Superior temporal gyrus (tissue), 1 donor: ENCODE measurements around the gene ETHE1.

ENCODE experiments used
- DNase-seq: peaks from one replicate; pipeline ENCODE4 v3.0.0-alpha.2; 2016; ENCODE audit errors: extremely low spot score

Gene ETHE1

DNA sequence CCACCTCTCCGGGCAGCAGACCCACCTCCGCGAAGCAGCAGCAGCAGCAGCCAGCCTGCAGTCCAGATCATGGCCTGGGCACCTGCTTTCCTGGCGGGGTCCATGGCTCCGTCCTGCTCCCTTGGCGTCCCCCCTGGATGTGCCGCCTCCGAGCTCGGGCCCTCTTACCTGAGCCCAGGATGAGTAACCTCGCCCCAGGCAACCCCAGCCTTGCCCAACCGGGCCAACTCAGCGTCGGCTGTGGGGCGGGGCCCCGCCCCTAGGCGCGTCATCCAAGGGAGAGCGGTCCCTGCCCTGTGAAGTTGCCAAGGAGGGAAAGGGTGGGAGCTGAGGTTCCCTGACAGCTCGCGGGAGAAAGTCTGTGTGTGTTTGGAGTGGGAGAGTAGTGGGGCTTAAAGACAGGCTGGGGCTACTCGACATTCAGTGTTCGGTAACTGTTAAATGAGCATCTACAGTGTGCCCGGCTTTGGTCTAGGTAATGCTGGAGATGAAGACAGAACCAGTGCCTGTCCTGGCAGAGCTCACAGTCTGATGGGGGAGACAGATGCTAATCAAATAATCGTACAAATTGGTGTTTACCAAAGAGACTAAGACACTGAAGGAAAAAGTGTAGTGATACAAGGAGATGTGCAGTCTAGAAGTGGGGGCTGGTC lies 61.4 kb downstream of the ETHE1 start, which contains the start of gene LYPD3:
Gene LYPD3 (minus strand): TSS at position 141 of the 653 bp plus-strand sequence. CDS start 37 bp downstream, at position 104.
- DNase-seq: no peak

- DNase-seq: no peak
Observed at GRCh38 chr19:43464134-43464775, 62.7 kb downstream of the ETHE1 start.

GRCh38 chr19:43463381-43464133 lies 63.4 kb downstream of the ETHE1 start:
- DNase-seq: peak; percentile 84

DNA sequence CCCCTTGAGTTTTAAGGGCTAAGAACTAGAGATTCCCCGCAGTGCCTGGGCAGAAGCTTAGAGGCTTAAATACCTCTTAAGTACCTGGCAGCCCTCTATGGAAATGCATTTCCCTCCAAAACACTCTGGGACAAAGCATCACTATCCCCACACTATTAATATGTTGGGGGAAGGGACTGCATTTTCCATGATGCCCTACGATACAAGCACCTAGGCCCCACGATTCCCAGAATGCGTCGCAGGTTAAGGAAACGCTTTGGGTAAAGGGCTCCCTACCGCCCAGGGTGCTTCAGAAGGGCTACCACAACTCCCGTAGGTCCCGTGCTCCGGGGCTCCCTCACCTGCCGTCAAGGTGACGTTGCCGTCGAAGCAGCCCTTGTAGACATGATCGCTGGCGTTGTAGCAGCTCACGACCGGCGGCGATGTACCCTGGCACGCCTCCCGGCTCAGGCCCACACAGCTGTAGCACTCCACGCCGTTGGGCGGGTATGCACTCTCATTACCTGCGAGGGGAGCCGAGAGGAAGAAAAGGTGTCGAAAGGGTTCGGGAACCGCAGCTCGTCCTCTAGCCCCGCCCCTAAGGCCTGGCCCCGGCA lies 64.1 kb downstream of the ETHE1 start:
- no peak for DNase-seq

DNA sequence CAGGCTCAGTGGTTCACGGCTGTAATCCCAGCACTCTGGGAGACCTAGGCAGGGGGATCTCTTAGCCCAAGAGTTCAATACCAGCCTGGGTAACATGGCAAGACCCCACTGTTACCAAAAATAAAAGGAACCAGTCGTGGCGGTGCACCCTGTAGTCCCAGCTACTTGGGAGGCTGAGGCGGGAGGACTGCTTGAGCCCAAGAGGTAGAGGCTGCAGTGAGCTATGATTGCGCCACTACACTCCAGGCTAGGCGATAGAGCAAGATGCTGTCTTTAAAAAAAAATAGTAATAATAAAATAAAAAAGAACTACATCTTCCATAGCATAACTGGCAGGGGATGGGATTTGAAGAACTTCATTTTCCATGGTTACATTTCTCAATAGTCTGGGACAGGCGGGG lies 64.6 kb downstream of the ETHE1 start:
- DNase-seq: no peak

DNA sequence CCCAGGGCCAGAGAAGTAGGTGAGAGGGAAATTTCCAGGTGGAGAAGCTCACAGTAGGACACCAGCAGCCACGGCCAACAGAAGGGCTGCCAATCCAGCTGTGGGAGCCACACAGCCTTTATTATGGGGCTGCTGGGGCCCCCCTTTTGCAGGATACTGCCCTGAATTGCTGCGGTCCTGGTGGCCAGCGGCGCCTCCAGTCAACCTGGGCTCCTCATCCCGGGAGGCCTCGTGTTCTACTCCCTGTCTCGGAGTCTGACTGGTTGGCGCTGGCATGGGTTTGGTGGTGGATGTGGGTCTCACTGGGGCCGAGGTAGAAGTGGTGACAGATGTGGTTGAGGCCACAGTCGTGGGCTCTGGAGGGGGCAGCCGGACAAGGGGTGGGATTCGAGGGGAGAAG lies 65.7 kb downstream of the ETHE1 start:
- DNase-seq: no peak

DNA sequence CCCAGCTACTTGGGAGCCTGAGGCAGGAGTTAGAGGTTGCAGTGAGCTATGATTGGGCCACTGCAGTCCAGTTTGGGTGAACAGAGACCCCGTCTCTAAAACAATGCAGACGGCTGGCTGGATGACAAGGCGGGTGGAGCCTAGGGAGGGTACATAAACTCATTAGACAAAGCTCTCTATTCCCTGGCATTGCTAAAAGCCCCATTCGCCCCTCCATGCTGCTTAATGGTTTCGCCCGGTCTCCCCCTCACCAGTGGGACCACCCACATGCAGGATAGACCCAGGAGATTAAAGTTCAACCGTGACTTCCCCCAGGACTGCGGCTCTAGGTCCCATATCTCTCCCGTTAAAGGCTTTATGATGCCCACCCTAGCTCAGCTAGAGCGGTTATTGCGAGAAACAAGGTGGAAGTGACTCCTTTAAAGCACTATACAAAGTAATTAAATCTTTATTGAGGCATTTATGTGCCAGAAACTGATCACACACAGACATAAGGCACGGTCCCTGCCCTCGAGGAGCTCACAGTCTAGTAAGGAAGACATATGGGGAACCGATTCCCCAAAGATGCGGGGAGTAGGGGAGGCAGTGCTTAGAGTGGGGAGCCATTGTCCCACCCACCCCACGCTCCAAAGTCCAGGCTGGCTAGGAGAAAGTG lies 66.5 kb downstream of the ETHE1 start:
- DNase-seq: no peak

DNA sequence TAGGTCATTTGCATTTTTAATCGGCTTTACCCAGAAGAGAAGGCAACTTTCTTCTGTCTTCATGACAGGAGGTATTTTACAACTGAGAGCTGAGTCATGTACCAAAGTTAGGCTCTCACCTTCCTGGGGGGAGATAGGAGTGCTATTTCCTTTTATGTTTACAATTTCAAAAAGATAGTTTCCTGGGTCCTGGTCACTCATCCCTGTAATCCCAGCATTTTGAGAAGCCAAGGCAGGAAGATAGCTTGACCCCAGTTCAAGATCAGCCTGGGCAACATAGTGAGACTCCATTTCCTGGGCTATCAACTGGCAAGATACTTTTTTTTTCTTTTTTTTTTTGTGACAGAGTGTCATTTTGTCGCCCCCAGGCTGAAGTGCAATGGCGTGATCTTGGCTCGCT lies 69.2 kb downstream of the ETHE1 start:
- DNase-seq: no peak
